Muscle layer of colon (tissue), 2 donors: ENCODE results near the gene MLANA.

Experiments used
- H3K27ac ChIP-seq: one replicate; pipeline ENCODE4 v1.7.0; 2013; ENCODE audit warnings: low read depth, mild to moderate bottlenecking, low read length, moderate library complexity
- H3K27me3 ChIP-seq, 2 donors: one replicate each; pipeline ENCODE4 v1.7.0; 2013; ENCODE audit warnings: low read length in 2 of 2, mild to moderate bottlenecking in 2 of 2; ENCODE audit not compliant: insufficient read depth in 2 of 2, control insufficient read depth in 1 of 2
- H3K36me3 ChIP-seq: one replicate; pipeline ENCODE4 v1.7.0; 2013; ENCODE audit warnings: mild to moderate bottlenecking, low read length; ENCODE audit not compliant: insufficient read depth
- H3K4me1 ChIP-seq: one replicate; pipeline ENCODE4 v1.7.0; 2013; ENCODE audit warnings: mild to moderate bottlenecking, low read length; ENCODE audit not compliant: insufficient read depth
- H3K4me3 ChIP-seq, 2 donors: one replicate each; pipeline ENCODE4 v1.7.0; 2013; ENCODE audit warnings: low read length in 2 of 2, low read depth in 1 of 2, mild to moderate bottlenecking in 1 of 2, moderate library complexity in 1 of 2
- H3K9ac ChIP-seq: one replicate; pipeline ENCODE4 v1.7.0; 2013; ENCODE audit warnings: low read length
- H3K9me3 ChIP-seq: one replicate; pipeline ENCODE4 v1.7.0; 2013; ENCODE audit warnings: mild to moderate bottlenecking, low read length
- donor health status: abdominal sarcoma.
- donor health status: Adenocarcinoma of cecum.

Gene MLANA

DNA sequence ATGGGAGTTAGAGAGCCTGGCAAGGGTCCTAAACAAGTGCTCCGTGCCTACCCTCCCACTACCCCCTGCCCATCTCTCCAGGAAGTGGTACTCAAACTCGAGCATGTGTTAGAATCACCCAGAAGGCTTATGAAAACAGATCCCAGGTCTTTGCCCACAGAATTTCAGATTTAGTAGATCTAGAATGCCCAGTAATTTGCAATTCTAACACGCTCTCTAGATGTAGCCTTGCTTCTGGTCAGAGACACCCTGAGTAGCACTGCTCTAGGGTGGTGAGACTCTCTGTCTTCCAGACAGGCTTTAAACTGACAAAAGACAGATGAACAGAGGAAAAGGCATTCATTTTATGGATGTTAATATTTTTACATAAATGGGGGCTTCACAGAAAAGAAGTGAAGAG is 37.1 kb upstream of the MLANA start:
- H3K9ac ChIP-seq: no peak overlapping the region
- H3K4me3 ChIP-seq: no peak overlapping the region
- H3K4me1 ChIP-seq: no peaks in the 10 kb centered on the region
- no peaks in the 10 kb centered on the region for H3K9me3 ChIP-seq
- no peaks in the 10 kb centered on the region for H3K36me3 ChIP-seq
- H3K27ac ChIP-seq: no peak overlapping the region
- H3K27me3 ChIP-seq: no peaks in the 10 kb centered on the region

DNA sequence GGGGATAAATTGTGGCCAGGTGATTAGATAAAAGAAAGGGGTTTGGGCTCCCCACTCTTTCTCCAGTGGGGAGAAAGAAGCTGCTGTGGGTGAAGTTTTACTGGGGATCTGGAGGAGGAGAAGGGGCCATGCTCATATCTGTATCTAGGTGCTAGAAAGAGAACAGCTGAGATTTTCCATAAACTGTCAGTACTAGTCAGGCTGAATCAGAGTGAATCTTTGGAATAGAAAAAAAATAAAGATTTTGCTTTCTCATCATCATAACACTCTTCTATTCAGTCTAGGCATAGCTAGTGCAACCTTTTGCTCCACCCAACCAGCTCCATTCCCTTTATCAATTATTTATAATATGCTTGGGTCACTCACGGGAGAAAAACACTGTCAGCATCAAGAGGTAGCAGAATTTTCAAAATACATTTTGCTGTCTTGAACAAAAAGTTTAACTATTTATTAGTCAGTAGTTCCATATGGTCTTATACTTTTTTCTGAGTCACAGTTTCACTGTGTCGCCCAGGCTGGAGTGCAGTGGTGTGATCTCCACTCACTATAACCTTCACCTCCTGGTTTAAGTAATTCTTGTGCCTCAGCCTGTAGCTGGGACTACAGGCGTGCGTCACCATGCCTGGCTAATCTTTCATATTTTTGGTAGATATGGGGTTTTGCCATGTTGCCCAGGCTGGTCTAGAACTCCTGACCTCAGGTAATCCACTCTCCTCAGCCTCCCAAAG is 36.5 kb upstream of the MLANA start:
- no peaks in the 10 kb centered on the region for H3K36me3 ChIP-seq
- no peak overlapping the region for H3K4me3 ChIP-seq
- no peaks in the 10 kb centered on the region for H3K9me3 ChIP-seq
- H3K9ac ChIP-seq: no peak overlapping the region
- H3K27me3 ChIP-seq: no peaks in the 10 kb centered on the region
- H3K4me1 ChIP-seq: no peaks in the 10 kb centered on the region
- no peak overlapping the region for H3K27ac ChIP-seq

GRCh38 chr9:5857928-5858327 is 32.8 kb upstream of the MLANA start:
- Histone ChIP-seq H3K9ac (no peak overlapping the region), H3K9me3 (no peaks in the 10 kb centered on the region), H3K36me3 (no peaks in the 10 kb centered on the region), H3K4me3 (no peak overlapping the region), H3K4me1 (no peaks in the 10 kb centered on the region), H3K27ac (no peak overlapping the region), H3K27me3 (no peaks in the 10 kb centered on the region)

GRCh38 chr9:5858833-5859232 is 31.9 kb upstream of the MLANA start:
- Histone ChIP-seq H3K27me3 (no peaks in the 10 kb centered on the region), H3K27ac (no peak overlapping the region), H3K9ac (no peak overlapping the region), H3K4me3 (no peak overlapping the region), H3K9me3 (no peaks in the 10 kb centered on the region), H3K36me3 (no peaks in the 10 kb centered on the region), H3K4me1 (no peaks in the 10 kb centered on the region)

GRCh38 chr9:5863092-5863746 is 27.5 kb upstream of the MLANA start:
- H3K4me3 ChIP-seq: no peak overlapping the region
- no peaks in the 10 kb centered on the region for H3K36me3 ChIP-seq
- no peak overlapping the region for H3K9ac ChIP-seq
- H3K9me3 ChIP-seq: no peaks in the 10 kb centered on the region
- H3K27me3 ChIP-seq: no peaks in the 10 kb centered on the region
- H3K27ac ChIP-seq: no peak overlapping the region
- H3K4me1 ChIP-seq: no peaks in the 10 kb centered on the region

- Histone ChIP-seq H3K9me3 (no peaks in the 10 kb centered on the region), H3K4me1 (no peaks in the 10 kb centered on the region), H3K36me3 (no peaks in the 10 kb centered on the region), H3K27me3 (no peaks in the 10 kb centered on the region), H3K9ac (no peak overlapping the region), H3K4me3 (no peak overlapping the region), H3K27ac (no peak overlapping the region)
Measured at GRCh38 chr9:5864446-5864845, 26.2 kb upstream of the MLANA start.

DNA sequence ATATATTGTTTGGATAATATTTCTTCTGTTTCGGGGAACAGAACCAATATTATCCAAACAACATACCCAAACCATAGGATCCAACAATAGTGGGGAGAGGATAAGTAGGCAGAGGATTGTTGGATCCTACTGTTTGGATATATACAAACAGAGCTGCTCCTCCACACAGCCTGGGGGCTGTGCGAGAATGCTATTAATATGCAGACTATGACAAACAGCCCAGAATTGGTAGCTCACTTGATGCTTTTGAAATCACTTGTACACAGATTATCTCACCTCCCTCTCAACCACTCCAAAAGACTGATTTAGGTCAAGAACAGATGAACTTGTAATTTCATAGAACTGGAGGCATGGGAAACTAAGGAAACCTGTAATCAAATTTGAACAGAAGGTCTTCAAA is 24.4 kb upstream of the MLANA start:
- Histone ChIP-seq H3K4me3 (no peak overlapping the region), H3K27me3 (no peaks in the 10 kb centered on the region), H3K27ac (no peak overlapping the region), H3K9ac (no peak overlapping the region), H3K9me3 (no peaks in the 10 kb centered on the region), H3K4me1 (no peaks in the 10 kb centered on the region), H3K36me3 (no peaks in the 10 kb centered on the region)

DNA sequence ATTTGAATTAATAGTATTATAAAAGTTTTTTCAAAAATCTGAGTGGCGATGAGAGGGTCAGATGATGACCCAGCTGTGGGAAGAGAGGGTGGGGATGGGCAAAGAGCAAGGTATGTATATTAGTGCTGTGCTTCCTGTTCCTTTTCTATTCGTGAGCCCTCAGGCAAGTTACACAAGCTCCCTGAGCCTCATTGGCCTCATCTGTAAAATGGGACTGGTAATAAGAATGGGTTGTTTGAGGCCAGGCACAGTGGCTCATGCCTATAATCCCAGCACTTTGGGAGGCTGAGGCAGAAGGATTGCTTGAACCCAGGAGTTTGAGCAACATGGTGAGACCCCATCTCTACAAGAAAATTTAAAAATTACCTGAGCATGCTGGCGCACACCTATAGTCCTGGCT is 24.0 kb upstream of the MLANA start:
- no peaks in the 10 kb centered on the region for H3K36me3 ChIP-seq
- H3K4me3 ChIP-seq: no peak overlapping the region
- no peak overlapping the region for H3K9ac ChIP-seq
- H3K27ac ChIP-seq: no peak overlapping the region
- no peaks in the 10 kb centered on the region for H3K27me3 ChIP-seq
- no peaks in the 10 kb centered on the region for H3K4me1 ChIP-seq
- no peaks in the 10 kb centered on the region for H3K9me3 ChIP-seq

GRCh38 chr9:5868235-5868634 is 22.5 kb upstream of the MLANA start:
- Histone ChIP-seq H3K4me3 (no peak overlapping the region), H3K9ac (no peak overlapping the region), H3K36me3 (no peaks in the 10 kb centered on the region), H3K9me3 (no peaks in the 10 kb centered on the region), H3K27ac (no peak overlapping the region), H3K4me1 (no peaks in the 10 kb centered on the region), H3K27me3 (no peaks in the 10 kb centered on the region)

GRCh38 chr9:5869315-5870019 is 21.2 kb upstream of the MLANA start:
- Histone ChIP-seq H3K9me3 (no peaks in the 10 kb centered on the region), H3K9ac (no peak overlapping the region), H3K27me3 (no peaks in the 10 kb centered on the region), H3K4me1 (no peaks in the 10 kb centered on the region), H3K4me3 (no peak overlapping the region), H3K36me3 (no peaks in the 10 kb centered on the region), H3K27ac (no peak overlapping the region)

- no peaks in the 10 kb centered on the region for H3K4me1 ChIP-seq
- H3K9me3 ChIP-seq: no peaks in the 10 kb centered on the region
- H3K4me3 ChIP-seq: no peak overlapping the region
- no peaks in the 10 kb centered on the region for H3K36me3 ChIP-seq
- H3K27me3 ChIP-seq: no peaks in the 10 kb centered on the region
- H3K9ac ChIP-seq: no peak overlapping the region
- H3K27ac ChIP-seq: no peak overlapping the region
Measured at GRCh38 chr9:5870020-5870339, 20.7 kb upstream of the MLANA start.

- no peaks in the 10 kb centered on the region for H3K36me3 ChIP-seq
Measured at GRCh38 chr9:5870691-5871090, 20.0 kb upstream of the MLANA start.

More at GRCh38 chr9:5870691-5871090, 20.0 kb upstream of the MLANA start:
- H3K27me3 ChIP-seq: no peaks in the 10 kb centered on the region
- no peak overlapping the region for H3K4me3 ChIP-seq
- no peak overlapping the region for H3K27ac ChIP-seq
- H3K4me1 ChIP-seq: no peaks in the 10 kb centered on the region
- no peaks in the 10 kb centered on the region for H3K9me3 ChIP-seq
- no peak overlapping the region for H3K9ac ChIP-seq
